H1 (cell line): ENCODE data around the gene DRD2. TPM values are rescaled to one million over a fixed set of nuclear protein-coding genes. Genes with fewer than 3 reads are reported as not detected.

ENCODE experiments used
- POLR2A ChIP-seq, 2 experiments: IDR thresholded peaks; 1 replicate in 1 of 2; 2 replicates in 1 of 2; pipeline ENCODE4 v1.6.1; 2011; ENCODE audit warnings: low read depth in 2 of 2, low read length in 2 of 2, mild to moderate bottlenecking in 2 of 2; ENCODE audit errors: control extremely low read depth in 1 of 2
- SRF ChIP-seq: IDR thresholded peaks from 2 replicates; pipeline ENCODE4 v1.6.1; 2011; ENCODE audit warnings: mild to moderate bottlenecking, low read depth, low read length, moderate library complexity
- polyA plus RNA-seq, 7 experiments: library from polyadenylated mRNA; depleted of rRNA in 3 of 7; stranded (reverse) in 5 of 7; unstranded in 2 of 7; fragments of >200 nt in 5 of 7; fragments of 200-250 nt in 2 of 7; gene quantifications; 1 replicate in 5 of 7; 2 replicates in 1 of 7; 4 replicates in 1 of 7; pipeline versions ENCODE4 v1.2.1 to v1.2.3, GENCODE V29; 2011 to 2013; ENCODE audit warnings: missing spikeins in 2 of 7, mixed read lengths in 2 of 7
- total RNA-seq: library from RNA; stranded (reverse); fragmentation: NEBNext Ultra II Directional; extraction: Animal tissue kit (Norgen Biotek cat#: 25700); gene quantifications from 2 replicates; pipeline ENCODE4 v1.2.1, GENCODE V29; 2021

DRD2 gene
- total and polyA plus RNA-seq, 2 of the 8 experiments (the other 6 are each of a cell fraction or from before 2014, with no cell fraction given) = 0.26 to 0.41 TPM

DNA sequence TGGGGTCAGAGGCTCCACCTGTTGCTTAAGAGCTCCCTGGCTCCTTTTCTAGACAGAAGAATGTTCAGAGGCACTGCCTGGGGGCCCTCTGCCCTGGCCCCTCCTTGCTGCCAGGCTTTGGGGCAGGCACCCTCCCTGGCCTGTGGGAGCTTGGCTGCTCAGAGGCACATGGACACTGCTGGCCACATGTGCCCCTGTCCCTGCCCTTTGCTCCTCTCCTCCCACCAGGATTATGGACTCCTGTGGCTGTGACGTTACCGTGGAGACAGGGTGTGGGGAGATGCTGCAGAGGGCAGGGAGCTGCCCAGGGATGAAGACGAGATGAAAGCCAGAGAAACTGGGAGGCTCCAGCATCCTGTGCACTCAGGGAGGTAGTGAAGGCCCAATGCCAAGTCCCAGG lies 14.7 kb downstream of the DRD2 start (continued):
- TF ChIP-seq POLR2A (IDR thresholded peaks at IDR 0.05; ENCODE audit: control extremely low read depth in 1 of 2, low read depth in 2 of 2, low read length in 2 of 2) (no peak), SRF (no peak)
- TF ChIP-seq, all 59 proteins: peak for 0
